HepG2 (cell line): ENCODE measurements around the gene GAS5. TPM values are rescaled to one million over a fixed set of nuclear protein-coding genes. Genes with fewer than 3 reads are reported as not detected.

Source experiments
- ARNTL ChIP-seq: sonication (generic); formaldehyde crosslinking; IDR thresholded peaks from 2 replicates; pipeline ENCODE4 v1.4.0; 2020; ENCODE audit warnings: mild to moderate bottlenecking, missing genetic modification reagents
- NCOR1 ChIP-seq: fragments of 200-600 bp; sonication (generic); IDR thresholded peaks from 2 replicates; pipeline ENCODE4 v1.7.0; 2017; ENCODE audit warnings: antibody characterized with exemption, low read length, borderline replicate concordance
- NFE2L1 ChIP-seq: sonication (generic); formaldehyde crosslinking; IDR thresholded peaks from 2 replicates; pipeline ENCODE4 v1.4.0; 2020; ENCODE audit warnings: missing genetic modification reagents, mild to moderate bottlenecking, borderline replicate concordance
- NR2F1 ChIP-seq, 2 experiments: fragments of 450-650 bp in 1 of 2; formaldehyde crosslinking in 1 of 2; IDR thresholded peaks; 2 replicates each; pipeline versions ENCODE4 v1.5.0 to v1.6.1; 2016 to 2020; ENCODE audit warnings: mild to moderate bottlenecking in 1 of 2, missing compliant biosample characterization in 1 of 2, missing genetic modification reagents in 1 of 2, moderate library complexity in 1 of 2
- PCBP2 ChIP-seq: fragments of 200-400 bp; formaldehyde crosslinking; optimal IDR thresholded peaks from 2 replicates; pipeline ENCODE3; 2018; ENCODE audit warnings: low read length, low read depth; ENCODE audit not compliant: poor library complexity, severe bottlenecking
- SKIL ChIP-seq: sonication (generic); formaldehyde crosslinking; IDR thresholded peaks from 2 replicates; pipeline ENCODE4 v1.8.0; 2022; ENCODE audit warnings: missing genetic modification reagents, mild to moderate bottlenecking, moderate library complexity, borderline replicate concordance
- TAF1 ChIP-seq: sonication (generic); formaldehyde crosslinking; IDR thresholded peaks from 2 replicates; pipeline ENCODE4 v1.4.0; 2020; ENCODE audit warnings: missing genetic modification reagents
- THAP7 ChIP-seq: sonication (generic); formaldehyde crosslinking; IDR thresholded peaks from 2 replicates; pipeline ENCODE4 v1.8.1; 2023; ENCODE audit warnings: mild to moderate bottlenecking, missing genetic modification reagents
- ZNF225 ChIP-seq: sonication (generic); formaldehyde crosslinking; IDR thresholded peaks from 2 replicates; pipeline ENCODE4 v1.4.0; 2020; ENCODE audit warnings: mild to moderate bottlenecking, missing genetic modification reagents
- ZNF660 ChIP-seq: sonication (generic); formaldehyde crosslinking; IDR thresholded peaks from 2 replicates; pipeline ENCODE4 v1.5.1; 2020; ENCODE audit warnings: mild to moderate bottlenecking, low read depth, missing genetic modification reagents, borderline replicate concordance
- ZNF678 ChIP-seq: sonication (generic); formaldehyde crosslinking; IDR thresholded peaks from 2 replicates; pipeline ENCODE4 v1.4.0; 2020; ENCODE audit warnings: mild to moderate bottlenecking, missing genetic modification reagents
- ZNF772 ChIP-seq: sonication (generic); formaldehyde crosslinking; IDR thresholded peaks from 2 replicates; pipeline ENCODE4 v1.5.0; 2020; ENCODE audit warnings: mild to moderate bottlenecking, missing genetic modification reagents
- ZSCAN30 ChIP-seq: sonication (generic); formaldehyde crosslinking; IDR thresholded peaks from 2 replicates; pipeline ENCODE4 v1.5.0; 2020; ENCODE audit warnings: mild to moderate bottlenecking, missing genetic modification reagents
- polyA plus RNA-seq, 8 experiments: library from polyadenylated mRNA; depleted of rRNA in 3 of 8; stranded (reverse) in 7 of 8; unstranded in 1 of 8; fragments of >200 nt; fragmentation: Illumina TruSeq in 4 of 8; extraction: Trizol in 4 of 8; gene quantifications; 2 replicates each; pipeline versions ENCODE4 v1.2.1 to v1.2.3, GENCODE V29; 2011 to 2016; ENCODE audit warnings: low read depth in 4 of 8, missing spikeins in 1 of 8, mixed read lengths in 1 of 8; ENCODE audit not compliant: insufficient read depth in 1 of 8
- total RNA-seq, 5 experiments: library from RNA; depleted of rRNA; stranded (reverse); fragments of >200 nt; fragmentation: Illumina TruSeq; extraction: Trizol; gene quantifications; 2 replicates each; pipeline ENCODE4 v1.2.3, GENCODE V29; 2016; ENCODE audit warnings: low read depth in 1 of 5
- TF ChIP-seq, protein P1 (sequence below): sonication (generic); formaldehyde crosslinking; IDR thresholded peaks from 2 replicates; pipeline ENCODE4 v1.4.0; 2020; ENCODE audit warnings: mild to moderate bottlenecking, missing genetic modification reagents
- TF ChIP-seq, protein P2 (sequence below): sonication (generic); formaldehyde crosslinking; IDR thresholded peaks from 2 replicates; pipeline ENCODE4 v1.8.0; 2022; ENCODE audit warnings: mild to moderate bottlenecking, missing genetic modification reagents; ENCODE audit not compliant: insufficient replicate concordance

Gene GAS5
- total and polyA plus RNA-seq, 2 of the 13 experiments (the other 11 are each of a cell fraction or from before 2014, with no cell fraction given): 352 to 738 TPM

GRCh38 chr1:173917149-173917548 lies 49.4 kb upstream of the GAS5 start, which contains the start of gene SERPINC1 (continued):
- TF ChIP-seq ZNF772 (CRISPR knock-in tag) (no peak), ZSCAN30 (CRISPR knock-in tag) (no peak), ARNTL (CRISPR knock-in tag) (no peak), ZNF660 (CRISPR knock-in tag) (no peak), SKIL (CRISPR knock-in tag) (no peak), NR2F1 (CRISPR knock-in tag; IDR thresholded peaks at IDR 0.05) (peak; percentile 72 to 74), ZNF678 (CRISPR knock-in tag) (no peak), ZNF225 (CRISPR knock-in tag) (no peak), NFE2L1 (no peak), NCOR1 (peak; percentile 78; the same call in 1 of the 2 replicates), TAF1 (no peak; the same call in 1 of the 2 replicates), PCBP2 (no peak), THAP7 (CRISPR knock-in tag) (no peak)
- TF ChIP-seq, protein P1, sequence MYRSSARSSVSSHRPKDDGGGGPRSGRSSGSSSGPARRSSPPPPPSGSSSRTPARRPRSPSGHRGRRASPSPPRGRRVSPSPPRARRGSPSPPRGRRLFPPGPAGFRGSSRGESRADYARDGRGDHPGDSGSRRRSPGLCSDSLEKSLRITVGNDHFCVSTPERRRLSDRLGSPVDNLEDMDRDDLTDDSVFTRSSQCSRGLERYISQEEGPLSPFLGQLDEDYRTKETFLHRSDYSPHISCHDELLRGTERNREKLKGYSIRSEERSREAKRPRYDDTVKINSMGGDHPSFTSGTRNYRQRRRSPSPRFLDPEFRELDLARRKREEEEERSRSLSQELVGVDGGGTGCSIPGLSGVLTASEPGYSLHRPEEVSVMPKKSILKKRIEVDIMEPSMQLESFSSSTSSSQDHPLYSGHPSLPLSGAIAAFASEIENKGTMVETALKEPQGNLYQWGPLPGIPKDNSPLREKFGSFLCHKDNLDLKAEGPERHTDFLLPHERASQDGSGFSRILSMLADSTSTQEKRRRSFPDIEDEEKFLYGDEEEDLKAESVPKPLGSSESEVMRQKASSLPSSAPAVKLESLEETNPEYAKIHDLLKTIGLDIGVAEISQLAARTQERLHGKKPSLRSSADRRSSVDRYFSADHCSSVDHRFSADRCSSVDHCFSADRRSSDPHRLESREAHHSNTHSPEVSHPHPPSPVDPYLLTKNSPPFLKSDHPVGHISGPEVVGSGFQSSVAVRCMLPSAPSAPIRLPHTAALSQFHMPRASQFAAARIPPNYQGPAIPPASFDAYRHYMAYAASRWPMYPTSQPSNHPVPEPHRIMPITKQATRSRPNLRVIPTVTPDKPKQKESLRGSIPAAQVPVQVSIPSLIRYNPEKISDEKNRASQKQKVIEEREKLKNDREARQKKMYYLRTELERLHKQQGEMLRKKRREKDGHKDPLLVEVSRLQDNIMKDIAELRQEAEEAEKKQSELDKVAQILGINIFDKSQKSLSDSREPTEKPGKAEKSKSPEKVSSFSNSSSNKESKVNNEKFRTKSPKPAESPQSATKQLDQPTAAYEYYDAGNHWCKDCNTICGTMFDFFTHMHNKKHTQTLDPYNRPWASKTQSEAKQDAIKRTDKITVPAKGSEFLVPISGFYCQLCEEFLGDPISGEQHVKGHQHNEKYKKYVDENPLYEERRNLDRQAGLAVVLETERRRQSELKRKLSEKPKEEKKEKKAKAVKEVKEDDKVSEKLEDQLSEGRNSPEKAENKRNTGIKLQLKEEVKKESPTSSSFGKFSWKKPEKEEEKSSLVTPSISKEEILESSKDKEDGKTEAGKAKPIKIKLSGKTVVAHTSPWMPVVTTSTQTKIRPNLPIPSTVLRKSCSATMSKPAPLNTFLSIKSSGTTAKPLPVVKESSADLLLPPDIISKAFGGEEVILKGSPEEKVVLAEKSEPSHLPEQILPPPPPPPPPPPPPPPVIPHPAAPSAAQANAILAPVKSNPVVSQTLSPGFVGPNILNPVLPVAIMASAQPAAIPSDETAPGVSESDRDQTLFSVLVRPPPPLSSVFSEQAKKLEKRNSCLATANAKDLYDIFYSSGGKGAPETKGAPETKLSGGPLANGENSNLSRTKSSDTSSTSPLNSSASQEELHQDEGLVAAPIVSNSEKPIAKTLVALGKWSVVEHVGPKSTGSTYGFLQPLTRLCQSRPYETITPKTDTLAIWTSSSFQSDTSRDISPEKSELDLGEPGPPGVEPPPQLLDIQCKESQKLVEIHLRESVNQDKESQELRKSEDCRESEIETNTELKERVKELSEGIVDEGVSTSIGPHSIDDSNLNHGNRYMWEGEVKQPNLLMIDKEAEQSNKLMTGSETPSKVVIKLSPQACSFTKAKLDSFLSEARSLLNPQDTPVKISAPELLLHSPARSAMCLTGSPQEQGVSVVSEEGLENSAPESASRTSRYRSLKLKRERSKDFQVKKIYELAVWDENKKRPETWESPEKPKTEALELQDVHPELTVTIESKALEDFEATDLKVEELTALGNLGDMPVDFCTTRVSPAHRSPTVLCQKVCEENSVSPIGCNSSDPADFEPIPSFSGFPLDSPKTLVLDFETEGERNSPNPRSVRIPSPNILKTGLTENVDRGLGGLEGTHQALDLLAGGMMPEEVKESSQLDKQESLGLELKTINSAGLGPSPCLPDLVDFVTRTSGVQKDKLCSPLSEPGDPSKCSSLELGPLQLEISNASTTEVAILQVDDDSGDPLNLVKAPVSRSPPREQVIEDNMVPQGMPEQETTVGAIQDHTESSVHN: no peak
- TF ChIP-seq, protein P2, sequence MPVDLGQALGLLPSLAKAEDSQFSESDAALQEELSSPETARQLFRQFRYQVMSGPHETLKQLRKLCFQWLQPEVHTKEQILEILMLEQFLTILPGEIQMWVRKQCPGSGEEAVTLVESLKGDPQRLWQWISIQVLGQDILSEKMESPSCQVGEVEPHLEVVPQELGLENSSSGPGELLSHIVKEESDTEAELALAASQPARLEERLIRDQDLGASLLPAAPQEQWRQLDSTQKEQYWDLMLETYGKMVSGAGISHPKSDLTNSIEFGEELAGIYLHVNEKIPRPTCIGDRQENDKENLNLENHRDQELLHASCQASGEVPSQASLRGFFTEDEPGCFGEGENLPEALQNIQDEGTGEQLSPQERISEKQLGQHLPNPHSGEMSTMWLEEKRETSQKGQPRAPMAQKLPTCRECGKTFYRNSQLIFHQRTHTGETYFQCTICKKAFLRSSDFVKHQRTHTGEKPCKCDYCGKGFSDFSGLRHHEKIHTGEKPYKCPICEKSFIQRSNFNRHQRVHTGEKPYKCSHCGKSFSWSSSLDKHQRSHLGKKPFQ (CRISPR knock-in tag): peak; percentile 28
